Measurements from ENCODE around the gene SYT12.
"Not testable (repeated sequence)": the region's sequence is repeated elsewhere in the genome, so short reads cannot be mapped to it uniquely, and the experiment has no call there.

Gene SYT12, protein sequence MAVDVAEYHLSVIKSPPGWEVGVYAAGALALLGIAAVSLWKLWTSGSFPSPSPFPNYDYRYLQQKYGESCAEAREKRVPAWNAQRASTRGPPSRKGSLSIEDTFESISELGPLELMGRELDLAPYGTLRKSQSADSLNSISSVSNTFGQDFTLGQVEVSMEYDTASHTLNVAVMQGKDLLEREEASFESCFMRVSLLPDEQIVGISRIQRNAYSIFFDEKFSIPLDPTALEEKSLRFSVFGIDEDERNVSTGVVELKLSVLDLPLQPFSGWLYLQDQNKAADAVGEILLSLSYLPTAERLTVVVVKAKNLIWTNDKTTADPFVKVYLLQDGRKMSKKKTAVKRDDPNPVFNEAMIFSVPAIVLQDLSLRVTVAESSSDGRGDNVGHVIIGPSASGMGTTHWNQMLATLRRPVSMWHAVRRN

DNA sequence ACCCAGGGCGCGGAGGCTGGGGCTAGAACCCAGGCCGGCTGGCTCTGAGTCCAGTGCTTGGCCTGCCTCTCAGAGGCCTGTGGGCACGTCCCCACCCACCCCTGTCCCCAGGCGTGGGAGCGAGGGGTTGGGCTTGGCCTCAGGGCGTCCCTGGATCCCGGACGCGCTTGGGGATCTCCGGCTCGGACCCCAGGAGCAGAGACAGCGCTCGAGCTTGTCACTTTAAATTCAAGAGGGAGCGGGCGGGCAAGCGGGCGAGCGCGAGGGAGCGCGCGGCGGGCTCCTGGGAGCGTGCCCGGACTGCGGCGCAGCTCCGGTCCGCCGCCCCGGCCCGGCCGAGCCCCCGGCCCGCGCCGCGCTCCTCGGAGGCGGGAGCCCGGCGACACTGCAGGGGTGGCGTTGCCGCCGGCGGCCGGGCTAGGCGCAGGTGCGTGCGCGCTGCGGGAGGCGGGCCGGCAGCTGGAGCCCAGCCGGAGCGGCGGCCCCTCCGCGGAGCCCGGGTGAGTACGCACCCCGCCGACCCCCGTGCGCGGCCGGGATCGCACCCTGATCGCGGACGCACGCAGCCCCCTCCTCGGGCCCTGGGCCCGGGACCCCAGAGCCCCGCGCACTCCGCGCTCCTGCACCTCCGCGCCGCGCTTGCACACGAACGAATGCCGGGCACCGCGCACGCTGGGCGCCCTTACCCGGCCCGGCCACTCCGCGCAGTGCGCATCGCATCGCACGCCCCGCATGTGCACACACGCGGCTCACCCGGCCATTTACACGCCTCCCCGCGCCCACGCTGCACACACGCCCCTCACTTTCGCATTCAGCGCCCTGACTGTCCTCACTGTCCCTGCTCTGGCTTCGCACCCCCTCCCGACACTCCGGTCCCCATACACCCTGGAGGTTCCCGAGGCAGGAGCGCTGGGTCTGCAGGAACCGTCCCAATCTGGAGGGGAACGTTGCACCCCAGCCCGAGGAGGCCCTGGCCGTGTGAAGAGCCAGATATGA is at the start of gene SYT12:
SYT12 (plus strand) TSS at position 174 of the 996 bp plus-strand sequence. CDS start 7,011 bp downstream, outside the sequence.
- no peak for FAIRE-seq

DNA sequence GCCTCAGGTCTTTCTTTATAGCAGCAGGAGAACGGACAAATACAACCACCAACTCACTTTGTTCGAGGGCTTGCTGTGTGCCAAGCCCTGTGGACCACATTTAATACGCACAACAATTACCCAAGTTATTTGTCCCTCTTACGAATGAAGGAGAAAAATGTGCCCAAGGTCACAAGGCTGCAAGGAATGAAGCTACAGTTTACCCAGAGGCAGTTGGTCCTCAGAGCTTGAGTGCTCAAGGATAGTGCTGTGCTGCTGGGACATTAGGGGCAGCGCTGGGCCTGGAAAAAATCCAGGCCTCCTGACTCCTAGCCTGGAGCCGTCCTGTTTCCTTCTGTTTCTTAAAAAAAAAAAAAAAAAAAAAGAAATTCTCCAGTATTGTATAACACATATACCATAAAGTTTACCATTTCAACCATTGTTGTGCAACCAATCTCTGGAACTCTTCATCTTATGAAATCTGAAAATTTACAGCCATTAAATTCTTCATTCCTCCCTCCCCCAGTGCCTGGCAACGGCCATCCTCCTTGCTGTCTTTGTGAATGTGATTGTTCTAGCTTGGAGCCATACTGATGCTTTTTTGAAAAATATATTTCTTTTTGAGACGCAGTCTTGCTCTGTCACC is 48.9 kb upstream of the SYT12 start:
- FAIRE-seq, result no peak

DNA sequence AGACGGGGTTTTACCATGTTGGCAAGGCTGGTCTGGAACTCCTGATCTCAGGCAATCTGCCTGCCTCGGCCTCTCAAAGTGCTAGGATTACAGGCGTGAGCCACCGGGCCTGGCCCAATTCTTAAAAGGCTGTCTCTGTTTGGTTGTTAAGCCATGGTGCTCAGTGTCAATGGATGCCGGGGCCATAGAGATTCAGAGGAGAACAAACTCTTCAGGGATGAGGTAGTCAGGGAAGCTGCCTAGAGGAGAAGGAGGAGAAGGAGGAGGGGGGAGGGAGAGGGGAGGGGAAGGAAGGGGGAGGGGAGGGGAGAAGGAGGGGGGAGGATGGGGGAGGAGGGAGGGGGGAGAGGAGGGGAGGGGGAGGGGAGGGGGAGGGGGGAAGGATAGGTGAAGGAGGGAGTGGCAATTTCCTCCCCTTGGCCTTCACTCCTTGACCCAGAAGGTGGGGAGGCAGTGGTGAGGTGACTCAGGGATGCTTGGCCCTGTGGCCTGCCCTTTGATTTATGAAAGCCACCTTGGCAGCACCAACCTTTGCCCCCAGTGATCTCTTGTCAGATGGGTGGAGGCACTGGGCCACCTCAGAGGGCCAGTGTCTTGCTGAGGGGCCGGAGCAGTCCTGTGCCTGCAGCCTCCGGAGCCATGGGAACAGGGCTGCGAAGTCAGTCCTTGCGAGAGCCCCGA is 48.1 kb upstream of the SYT12 start, which contains the start of gene C11orf86:
C11orf86 (plus strand) TSS at position 581 of the 681 bp plus-strand sequence; CDS start at position 640, 59 bp downstream.
- no peak for FAIRE-seq

DNA sequence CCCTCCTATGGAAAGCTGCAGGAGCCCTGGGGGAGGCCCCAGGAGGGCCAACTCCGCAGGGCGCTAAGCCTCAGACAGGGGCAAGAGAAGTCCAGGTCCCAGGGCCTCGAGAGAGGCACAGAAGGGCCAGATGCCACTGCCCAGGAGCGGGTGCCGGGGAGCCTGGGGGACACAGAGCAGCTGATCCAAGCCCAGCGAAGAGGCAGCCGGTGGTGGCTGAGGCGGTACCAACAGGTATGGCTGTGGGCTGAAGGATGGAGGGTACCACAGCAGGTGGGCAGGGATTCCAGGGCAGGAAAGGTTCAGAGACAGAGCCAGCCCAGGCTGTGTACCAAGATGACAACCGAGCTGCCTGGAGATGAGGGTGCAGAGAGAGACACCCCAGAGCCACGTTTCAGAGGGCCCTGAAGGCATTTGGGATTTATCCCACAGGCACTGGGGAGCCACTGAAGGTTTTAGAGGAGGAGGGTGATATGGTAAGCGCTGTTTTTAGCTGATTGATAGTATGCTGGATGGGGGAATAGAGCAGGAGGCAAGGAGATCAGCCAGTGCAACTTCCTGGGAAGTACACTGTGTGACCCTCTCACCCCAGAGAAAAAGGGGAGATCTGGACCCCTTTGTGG is 47.4 kb upstream of the SYT12 start:
- no peak for FAIRE-seq

DNA sequence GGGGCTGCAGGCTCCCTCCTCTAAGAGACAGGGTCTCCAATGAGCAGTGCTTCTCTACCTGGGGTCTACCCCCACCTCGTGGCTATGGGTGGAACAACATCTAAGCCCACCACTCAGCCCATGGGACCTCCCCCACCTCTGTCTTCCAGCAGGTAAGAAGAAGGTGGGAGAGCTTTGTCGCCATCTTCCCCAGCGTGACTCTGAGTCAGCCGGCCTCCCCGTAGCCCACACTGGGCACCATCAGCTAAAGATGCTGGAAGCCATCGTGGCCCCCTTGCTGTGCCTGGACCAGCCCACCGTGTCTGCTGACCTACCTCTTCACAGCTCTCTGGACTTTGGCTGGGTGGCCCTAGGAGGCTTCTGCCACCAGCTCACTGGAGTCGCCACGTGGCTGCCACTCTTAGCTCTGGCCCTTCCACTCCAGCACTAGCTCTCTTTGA is 46.9 kb upstream of the SYT12 start:
- FAIRE-seq, result no peak

DNA sequence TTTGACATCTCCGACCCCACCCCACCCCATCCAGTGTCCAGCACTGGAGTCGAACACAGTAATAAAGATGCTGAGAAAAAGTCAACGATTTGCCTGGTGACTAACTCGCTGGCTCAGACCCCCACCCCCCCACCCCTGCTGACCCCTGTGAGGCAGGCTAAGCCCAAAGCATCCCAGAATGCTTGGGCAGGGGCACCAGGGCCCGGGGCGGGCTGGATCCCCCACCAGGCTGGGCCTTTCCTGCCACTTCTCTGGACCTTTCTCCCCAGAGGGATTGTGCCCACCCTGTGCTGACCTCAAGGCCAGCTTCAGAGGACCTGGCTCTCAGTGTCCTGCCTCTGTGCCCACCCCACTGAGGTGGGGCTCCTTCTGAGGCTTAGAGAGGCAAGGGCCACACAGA is 46.0 kb upstream of the SYT12 start:
- no peak for FAIRE-seq

DNA sequence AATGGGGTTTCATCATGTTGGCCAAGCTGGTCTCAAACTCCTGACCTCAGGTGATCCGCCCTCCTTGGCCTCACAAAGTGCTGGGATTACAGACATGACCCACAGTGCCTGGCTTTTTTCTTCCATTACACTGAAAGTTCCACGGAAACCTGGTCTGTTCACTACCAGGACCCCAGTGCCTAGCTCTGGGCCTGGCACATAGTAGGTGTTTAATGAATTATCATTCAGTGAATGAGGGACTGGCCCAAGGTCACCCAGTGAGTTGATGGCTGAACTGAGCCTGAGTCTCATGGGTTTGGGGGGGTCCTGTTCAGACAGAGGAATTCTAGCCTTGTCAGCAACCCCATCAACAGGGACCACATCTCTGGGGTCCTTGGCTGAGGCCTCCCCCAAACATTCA is 44.7 kb upstream of the SYT12 start:
- FAIRE-seq, result no peak

DNA sequence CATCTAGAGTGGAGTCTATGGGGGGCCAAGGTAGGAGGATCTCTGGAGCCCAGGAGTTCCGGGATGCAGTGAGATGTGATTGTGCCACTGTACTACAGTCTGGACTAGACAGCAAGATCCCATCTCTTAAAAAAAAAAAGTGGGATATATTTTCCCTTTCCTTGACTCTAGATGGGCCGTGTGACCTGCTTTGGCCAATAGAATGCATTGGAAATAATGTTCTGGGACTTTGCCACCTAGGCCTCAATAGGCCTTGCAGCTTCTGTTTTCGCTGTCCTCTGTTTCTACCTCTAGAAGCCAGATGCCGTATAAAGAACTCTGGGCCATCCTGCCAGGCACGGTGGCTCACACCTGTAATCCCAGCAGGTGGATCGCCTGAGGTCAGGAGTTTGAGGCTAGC is 44.2 kb upstream of the SYT12 start:
- FAIRE-seq, result no peak

DNA sequence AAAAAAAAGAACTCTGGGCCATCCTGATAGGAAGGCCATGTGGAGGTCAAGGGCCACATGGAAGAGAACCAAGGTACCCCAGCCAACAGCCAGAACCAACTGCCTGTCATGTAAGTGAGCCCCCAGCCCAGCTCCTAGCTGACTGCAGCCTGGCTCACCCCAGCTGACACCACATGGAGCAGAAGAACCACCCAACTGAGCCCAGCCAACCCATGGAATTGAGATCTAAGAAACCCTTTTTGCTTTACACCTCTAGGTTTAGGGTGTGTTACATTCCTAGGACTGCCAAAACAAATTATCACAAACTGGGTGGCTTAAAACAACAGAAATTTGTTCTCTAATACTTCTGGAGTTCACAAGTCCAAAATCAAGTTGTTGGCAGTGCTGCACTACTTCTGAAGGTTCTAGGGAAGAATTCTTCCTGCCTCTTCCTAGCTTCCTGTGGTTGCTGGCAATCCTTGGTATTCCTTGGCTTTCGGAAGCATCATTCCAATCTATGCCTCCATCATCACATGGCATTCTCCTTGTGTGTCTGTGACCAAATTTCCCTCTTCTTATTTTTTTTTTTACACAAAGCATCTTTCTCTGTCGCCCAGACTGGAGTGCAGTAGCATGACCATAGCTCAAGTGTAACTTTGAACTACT is 43.5 kb upstream of the SYT12 start:
- no peak for FAIRE-seq

DNA sequence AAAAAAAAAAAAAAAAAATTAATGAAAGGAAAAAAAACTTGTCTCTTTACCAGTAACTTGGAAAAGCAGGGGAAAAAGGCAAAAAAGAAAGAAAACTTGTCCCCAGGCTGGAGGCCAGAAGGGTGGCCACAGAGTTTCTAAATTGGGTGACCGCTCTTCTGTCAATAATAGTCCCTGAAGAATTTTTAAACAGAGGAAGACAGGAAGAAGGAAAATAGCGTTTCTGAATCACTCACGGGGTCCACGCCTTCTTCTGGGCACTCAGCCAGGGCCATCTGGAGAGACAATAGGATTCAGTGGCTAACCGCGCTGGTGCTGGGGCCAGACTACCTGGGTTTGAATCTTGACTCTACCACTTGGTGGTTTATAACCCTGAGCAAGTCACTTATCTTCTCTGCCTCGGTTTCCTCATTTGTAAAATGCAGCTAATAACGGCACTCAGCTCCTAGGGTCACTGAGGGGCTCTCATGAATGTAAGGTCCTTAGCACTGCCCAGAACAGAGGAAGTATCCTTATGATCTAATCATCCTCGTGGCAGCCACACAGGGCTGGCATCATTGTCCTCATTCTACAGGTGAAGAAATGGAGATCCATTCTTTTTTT is 40.9 kb upstream of the SYT12 start:
- FAIRE-seq, result no peak

DNA sequence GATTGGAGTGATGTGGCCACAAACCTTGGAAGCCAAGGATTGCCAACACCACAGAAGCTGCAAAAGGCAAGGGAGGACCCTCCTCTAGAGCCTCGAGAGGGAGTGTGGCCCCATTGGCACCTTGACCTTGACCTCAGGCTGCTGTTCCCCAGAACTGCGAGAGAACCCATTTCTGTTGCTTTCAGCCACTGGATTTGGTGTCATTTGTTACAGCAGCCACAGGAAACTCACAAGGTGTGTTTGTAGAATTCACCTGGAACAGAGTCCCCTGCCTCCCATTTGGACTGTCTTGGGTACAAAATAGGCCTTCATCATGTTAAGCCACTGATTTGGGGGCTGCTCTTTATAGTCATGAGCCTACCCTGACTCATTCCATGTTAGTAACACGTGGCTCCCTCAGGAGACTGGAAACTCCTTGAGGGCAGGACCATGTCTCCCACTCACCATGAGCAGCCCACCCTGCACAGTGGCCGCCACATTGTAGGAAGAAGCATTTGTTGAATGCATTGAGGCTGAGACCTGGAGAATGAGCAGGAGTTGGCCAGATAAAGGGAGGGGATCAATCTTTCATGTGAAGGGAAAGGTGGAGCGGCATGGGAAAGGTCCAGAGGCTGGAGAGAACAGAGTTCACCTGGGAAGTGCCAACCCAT is 39.5 kb upstream of the SYT12 start:
- no peak for FAIRE-seq

DNA sequence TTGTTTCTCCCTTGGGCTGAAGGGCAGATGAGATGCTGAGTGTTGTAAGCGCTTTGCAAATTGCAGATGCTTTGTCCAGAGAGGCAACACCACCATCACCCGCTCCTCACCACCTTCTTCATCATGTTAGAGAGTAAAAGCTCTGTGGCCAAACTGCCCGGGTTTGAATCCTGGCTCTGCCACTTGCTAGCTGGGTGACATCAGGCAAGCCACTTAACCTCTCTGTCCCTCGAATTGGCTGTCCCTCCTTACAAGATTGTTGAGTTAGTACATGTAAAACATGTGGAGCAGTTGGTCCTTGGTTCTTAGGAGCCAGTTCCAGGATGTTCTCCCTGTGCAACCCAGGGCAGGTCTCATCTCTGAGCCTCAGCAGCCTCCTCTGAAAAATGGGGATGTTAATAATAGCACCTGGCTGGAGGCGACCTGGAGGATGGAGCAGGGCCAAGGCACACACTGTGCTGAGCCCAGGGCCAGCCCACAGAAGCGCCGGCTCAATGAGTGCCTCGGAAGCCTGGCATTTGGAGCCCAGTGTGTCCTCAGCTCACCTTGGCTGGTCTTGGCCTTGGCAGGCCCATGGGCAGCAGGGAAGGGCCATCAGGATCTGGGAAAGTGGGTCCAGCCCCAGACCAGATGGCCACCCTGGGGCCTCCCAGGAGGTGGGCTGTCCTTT is 37.3 kb upstream of the SYT12 start:
- FAIRE-seq, result no peak

DNA sequence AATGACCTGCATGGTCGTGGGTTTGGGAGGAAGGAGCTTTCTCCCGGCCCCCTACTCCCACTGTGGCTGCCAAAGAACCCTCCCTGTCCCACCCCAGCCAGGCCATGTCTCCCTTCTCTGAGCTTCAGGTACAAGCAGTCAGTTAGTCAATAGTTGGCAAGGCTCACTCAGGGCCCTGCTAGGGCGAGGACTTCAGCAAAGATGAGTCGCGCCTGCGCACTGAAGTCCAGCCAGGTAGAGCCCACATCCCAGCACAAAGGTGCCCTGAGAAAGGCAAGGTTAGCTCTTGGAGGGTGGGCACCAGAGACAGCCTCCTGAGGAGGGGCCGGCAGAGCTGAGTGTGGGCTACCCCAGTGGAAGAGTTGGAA is 36.8 kb upstream of the SYT12 start:
- no peak for FAIRE-seq

DNA sequence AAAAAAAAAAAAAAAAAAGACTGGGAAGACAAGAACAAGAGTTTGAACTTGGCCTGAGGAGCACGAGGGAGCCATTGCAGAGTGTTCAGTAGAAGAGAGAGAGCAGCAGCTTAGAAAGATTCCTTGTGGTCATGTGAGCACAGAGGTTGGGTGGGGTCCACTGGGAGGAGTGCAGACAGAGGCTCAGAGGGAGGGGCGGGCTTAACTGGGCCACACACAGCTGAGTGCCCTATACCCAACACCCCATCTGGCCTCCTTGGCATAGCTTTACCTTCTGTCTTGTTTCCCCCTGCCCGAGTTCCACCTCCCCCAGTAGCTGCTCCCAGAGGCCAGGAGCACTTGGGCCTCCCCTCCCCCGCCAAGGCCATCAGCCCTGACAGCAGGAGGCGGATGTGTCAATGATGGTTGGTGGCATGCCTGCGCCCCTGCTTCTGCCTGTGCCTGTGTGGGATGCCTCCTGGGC is 35.7 kb upstream of the SYT12 start:
- FAIRE-seq, result no peak

DNA sequence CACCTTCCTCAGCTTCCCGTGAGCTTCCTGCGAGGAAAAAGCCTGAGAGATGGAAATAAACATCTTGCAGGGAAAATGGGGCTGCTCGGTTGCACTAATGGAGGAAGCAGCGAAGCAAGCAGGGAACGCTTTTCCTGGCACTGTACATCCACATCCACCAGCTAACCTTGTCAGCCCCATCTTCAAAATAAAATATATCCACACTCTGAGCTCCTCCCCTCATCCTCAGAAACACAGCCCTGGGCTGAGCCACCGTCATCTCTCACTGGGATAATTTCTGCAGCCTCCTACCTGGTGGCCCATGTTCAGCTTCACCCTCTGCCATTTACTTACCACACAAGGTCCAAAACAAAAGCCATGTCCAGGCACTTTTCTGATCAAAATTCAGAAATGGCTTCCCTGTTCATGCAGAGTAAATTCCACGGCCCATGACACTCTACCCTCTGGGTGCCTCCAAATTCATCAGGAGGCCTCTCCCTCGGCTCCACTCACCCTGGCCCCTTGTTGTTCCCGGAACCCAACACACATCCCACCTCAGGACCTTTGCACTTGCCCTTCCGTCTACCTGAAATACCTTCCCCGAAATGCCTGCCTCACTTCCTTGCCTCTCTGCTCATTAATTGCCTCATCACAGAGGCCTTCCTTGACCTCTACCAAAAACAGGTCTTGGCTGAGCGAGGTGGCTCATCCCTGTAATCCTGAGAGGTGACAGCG is 34.9 kb upstream of the SYT12 start:
- no peak for FAIRE-seq

DNA sequence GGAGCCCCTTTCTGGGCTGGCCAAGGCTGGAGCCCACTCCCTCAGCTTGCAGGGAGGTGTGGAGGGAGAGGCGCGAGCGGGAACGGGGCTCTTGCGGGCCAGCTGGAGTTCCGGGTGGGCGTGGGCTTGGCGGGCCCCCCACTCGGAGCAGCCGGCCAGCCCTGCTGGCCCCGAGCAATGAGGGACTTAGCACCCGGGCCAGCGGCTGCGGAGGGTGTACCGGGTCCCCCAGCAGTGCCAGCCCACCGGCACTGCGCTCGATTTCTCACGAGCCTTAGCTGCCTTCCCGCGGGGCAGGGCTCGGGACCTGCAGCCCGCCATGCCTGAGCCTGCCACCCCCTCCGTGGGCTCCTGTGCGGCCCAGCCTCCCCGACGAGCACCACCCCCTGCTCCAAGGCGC is 34.2 kb upstream of the SYT12 start:
- FAIRE-seq, result not testable (repeated sequence)

DNA sequence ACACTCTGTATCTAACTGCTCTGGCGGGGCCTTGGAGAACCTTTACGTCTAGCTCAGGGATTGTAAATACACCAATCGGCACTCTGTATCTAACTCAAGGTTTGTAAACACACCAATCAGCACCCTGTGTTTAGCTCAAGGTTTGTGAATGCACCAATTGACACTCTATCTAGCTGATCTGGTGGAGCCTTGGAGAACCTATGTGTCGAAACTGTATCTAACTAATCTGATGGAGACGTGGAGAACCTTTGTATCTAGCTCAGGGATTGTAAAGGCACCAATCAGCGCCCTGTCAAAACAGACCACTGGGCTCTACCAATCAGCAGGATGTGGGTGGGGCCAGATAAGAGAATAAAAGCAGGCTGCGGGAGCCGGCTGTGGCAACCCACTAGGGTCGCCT is 33.6 kb upstream of the SYT12 start:
- not testable (repeated sequence) for FAIRE-seq

DNA sequence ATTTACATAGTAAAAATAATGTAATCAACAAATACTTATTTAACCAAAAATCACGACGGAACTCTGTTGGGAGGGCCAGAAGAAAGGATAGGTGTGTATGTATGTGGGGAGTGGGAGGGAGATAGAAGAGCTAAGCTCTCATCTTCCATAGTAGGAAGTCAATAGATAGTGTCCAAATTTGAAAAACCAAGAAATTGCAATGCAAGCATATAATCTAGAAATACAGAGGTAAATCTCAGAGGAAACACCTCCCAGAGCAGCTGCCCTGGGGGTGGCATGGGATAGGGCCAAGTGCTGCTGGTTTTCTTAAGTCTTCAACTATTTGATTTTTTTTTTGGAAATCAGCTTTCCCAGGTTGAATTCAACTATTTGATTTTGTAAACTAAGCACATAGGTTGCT is 30.9 kb upstream of the SYT12 start:
- FAIRE-seq, result no peak

DNA sequence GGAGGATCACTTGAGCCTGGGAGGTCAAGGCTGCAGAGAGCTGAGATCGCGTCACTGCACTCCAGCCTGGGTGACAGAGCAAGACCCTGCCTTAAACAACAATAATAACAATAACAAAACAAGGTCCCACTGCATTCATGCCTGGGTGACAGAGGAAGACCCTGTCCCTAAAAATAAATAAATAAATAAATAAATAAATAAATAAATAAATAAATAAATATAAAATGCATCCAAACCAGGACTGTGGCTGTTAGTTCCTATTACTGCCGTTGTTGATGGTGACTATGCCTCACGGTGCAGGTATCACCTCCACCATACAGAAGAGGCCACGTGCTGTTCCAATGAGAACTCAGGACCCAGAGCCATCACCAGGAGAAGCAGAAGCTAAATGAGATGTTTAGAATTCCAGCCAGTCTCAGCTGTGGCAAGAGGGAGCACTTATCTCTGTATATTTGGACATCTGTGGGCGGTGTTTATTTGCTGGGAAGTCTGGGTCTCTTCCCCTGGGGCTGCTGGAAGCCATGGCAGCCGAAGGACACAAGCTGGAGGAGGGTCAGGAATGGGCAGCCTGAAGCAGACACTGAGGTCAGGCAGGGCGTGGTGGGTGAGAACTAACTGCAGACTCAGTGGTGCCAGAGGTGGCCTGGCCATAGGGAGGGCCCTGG is 26.2 kb upstream of the SYT12 start:
- FAIRE-seq, result no peak

All from islet of Langerhans (tissue), 1 donor.